BLaER1 (cell line): Measurements from ENCODE around the gene GADD45A.
A peak's percentile ranks its signal among the peaks of the same experiment; 100 is the strongest.

Experiments
- H3K27ac ChIP-seq: shearing (Covaris generic); formaldehyde crosslinking; 2 replicates; pipeline ENCODE4 v1.8.1; 2022
- H3K27me3 ChIP-seq: shearing (Covaris generic); formaldehyde crosslinking; 2 replicates; pipeline ENCODE4 v1.8.1; 2022
- H3K36me3 ChIP-seq: shearing (Covaris generic); formaldehyde crosslinking; 2 replicates; pipeline ENCODE4 v1.8.1; 2022
- H3K4me1 ChIP-seq: shearing (Covaris generic); formaldehyde crosslinking; 2 replicates; pipeline ENCODE4 v1.8.1; 2022
- H3K4me2 ChIP-seq: shearing (Covaris generic); formaldehyde crosslinking; 2 replicates; pipeline ENCODE4 v1.8.1; 2022
- H3K4me3 ChIP-seq: shearing (Covaris generic); formaldehyde crosslinking; 2 replicates; pipeline ENCODE4 v1.8.1; 2022
- H3K9ac ChIP-seq: shearing (Covaris generic); formaldehyde crosslinking; 2 replicates; pipeline ENCODE4 v1.8.1; 2022
- H3K9me3 ChIP-seq: shearing (Covaris generic); formaldehyde crosslinking; 2 replicates; pipeline ENCODE4 v1.8.1; 2022
- H4K20me1 ChIP-seq: shearing (Covaris generic); formaldehyde crosslinking; 2 replicates; pipeline ENCODE4 v1.8.1; 2022
- Cebpa-rat ChIP-seq: shearing (Covaris generic); IDR thresholded peaks from 2 replicates; pipeline ENCODE4 v1.8.1; 2022

GADD45A gene

DNA sequence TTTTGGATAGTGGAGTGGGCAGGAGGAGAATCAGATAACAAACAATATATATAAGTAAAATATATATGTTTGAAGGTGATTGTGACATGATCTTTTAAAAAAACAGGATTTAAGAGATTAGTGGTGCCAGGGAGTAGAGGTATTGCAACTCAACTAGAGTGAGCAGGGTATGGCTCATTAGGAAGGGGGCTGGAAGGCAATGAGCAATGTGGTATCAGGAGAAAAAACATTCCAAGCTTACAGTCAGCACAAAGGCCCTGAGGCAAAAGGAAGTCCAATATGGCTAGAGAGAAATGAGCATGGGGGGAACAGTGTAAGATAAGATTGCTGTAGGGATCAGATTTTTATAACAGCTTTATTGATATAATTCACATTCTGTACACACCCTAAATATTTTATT is 5.3 kb upstream of the GADD45A start:
- no peak overlapping the region for H3K27ac ChIP-seq
- no peak overlapping the region for H3K4me2 ChIP-seq
- H3K27me3 ChIP-seq = no peaks in the 10 kb centered on the region
- no peaks in the 10 kb centered on the region for H4K20me1 ChIP-seq
- H3K9ac ChIP-seq = no peak overlapping the region
- H3K9me3 ChIP-seq = no peaks in the 10 kb centered on the region
- no peak for TF ChIP-seq Cebpa-rat
- H3K4me1 ChIP-seq = peaks cover 23% of the 10 kb centered on the region
- no peak overlapping the region for H3K4me3 ChIP-seq
- no peaks in the 10 kb centered on the region for H3K36me3 ChIP-seq

DNA sequence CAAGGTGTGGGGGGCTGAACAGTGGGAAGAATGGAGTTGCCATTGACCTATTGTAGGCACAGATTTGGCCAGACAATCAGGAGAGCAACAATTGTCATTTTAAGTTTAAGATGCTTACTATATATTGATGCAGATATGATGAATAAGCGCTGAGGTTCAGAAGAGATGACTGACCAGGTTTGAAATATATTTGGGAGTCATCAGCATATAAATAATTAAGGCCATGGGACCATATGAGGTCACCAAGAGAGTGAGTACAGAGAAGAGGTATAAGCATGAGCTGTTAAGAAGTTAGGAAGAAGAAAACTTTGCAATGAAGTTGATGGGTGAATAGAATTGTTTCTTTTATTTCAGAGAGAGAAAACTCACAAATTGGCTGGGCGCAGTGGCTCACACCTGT is 4.5 kb upstream of the GADD45A start:
- H3K4me3 ChIP-seq = no peak overlapping the region
- no peak overlapping the region for H3K9ac ChIP-seq
- H3K27me3 ChIP-seq = no peaks in the 10 kb centered on the region
- no peaks in the 10 kb centered on the region for H3K36me3 ChIP-seq
- H3K4me2 ChIP-seq = no peak overlapping the region
- H4K20me1 ChIP-seq = peaks cover 2% of the 10 kb centered on the region
- no peaks in the 10 kb centered on the region for H3K9me3 ChIP-seq
- TF ChIP-seq Cebpa-rat = no peak
- H3K27ac ChIP-seq = no peak overlapping the region
- peaks cover 15% of the 10 kb centered on the region for H3K4me1 ChIP-seq

DNA sequence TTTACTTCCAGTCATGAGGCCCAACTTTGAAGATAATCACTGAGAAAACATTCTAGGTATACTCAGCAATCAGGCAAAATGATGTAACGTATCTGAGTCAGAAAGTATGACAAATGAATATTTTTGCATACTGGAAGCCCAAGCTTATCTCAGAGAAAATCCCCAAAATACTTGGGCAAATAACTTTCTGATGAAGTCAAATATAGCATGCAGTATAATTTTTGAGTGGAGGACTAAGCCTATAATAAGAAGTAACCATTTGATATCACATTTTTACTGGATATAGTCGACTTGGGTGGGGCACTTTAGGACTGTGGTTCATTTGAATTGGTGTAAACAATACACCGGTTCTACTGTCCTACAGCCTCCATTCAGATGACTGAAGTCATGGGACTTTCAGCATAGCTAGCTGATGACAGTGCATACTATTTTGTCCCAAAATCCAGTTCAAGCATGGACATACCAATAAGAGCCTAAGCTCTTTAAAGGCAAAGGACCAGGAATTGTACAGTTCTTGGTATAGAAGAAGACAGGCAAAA is 2.3 kb upstream of the GADD45A start:
- Histone ChIP-seq H3K4me3 (no peak overlapping the region), H3K4me2 (no peak overlapping the region)

DNA sequence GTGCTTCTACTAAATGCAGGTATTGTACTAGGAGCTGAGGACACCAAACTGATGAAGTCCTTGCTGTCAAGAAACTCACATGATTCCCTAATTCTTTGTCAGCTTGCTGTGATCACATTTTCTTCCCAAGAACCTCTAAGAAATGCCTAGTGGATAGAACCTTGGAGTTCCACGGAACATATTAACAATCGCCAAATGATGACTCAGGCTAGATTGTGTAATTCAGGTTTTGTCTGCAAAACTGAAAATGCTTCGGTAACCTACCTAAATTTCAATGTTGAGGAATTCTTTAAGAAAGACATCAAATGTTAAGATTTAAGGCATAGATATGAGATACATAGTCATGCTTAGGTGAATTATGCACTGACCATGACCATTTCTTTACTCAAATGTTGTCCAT is 1.7 kb upstream of the GADD45A start:
- Histone ChIP-seq H3K4me1 (peaks cover 26% of the 10 kb centered on the region), H3K9ac (no peak overlapping the region), H3K4me3 (no peak overlapping the region), H4K20me1 (peaks cover 30% of the 10 kb centered on the region), H3K36me3 (peaks cover 12% of the 10 kb centered on the region), H3K27ac (no peak overlapping the region), H3K9me3 (no peaks in the 10 kb centered on the region), H3K4me2 (no peak overlapping the region), H3K27me3 (no peaks in the 10 kb centered on the region)
- TF ChIP-seq Cebpa-rat = no peak

More for the DNA sequence above, 2.3 kb upstream of the GADD45A start:
- TF ChIP-seq Cebpa-rat = no peak
- Histone ChIP-seq H3K27me3 (no peaks in the 10 kb centered on the region), H3K27ac (no peak overlapping the region), H3K4me1 (peaks cover 20% of the 10 kb centered on the region), H3K9me3 (no peaks in the 10 kb centered on the region), H4K20me1 (peaks cover 24% of the 10 kb centered on the region), H3K36me3 (peaks cover 8% of the 10 kb centered on the region), H3K9ac (no peak overlapping the region)

DNA sequence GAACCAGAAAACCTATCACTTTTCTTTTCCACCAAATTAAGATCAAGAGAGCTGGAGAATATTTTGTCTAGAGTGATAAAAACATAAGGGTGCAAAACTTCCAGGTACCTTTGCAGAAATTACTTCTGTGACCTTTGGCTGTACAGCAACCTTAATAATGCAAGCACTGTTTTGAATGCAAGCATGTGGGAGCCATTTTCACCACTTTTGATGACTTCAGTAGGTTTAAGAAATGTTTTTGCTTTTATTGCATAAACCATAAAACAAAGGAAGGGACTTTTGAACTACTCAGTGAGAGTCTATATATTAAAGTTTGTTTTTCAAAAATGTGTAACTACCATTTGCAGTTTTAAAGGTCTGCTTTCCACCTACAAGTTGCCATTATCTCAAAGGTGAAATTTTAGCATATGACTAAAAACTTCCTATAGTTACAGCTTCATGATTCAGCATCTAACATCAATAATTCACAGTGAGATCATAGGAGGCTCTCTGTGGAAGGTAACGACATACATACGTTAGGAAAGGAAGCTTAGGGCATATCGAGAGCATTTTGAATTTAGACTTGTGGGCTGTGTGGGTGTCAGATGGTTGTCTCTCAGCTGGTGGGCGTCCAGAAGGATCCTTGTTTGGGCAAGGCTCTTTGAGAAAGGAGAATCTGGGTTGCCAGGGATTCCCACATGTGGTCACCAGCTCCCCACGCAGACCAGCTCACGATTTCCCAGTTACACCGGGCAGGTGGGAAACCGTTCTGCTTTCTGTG is 1.1 kb upstream of the GADD45A start:
- Histone ChIP-seq H4K20me1 (peaks cover 37% of the 10 kb centered on the region), H3K27me3 (no peaks in the 10 kb centered on the region), H3K9me3 (no peaks in the 10 kb centered on the region), H3K27ac (no peak overlapping the region), H3K4me1 (peaks cover 29% of the 10 kb centered on the region), H3K4me2 (peak overlapping the region; percentile 70), H3K36me3 (peaks cover 19% of the 10 kb centered on the region), H3K9ac (no peak overlapping the region), H3K4me3 (peak overlapping the region; percentile 99)
- TF ChIP-seq Cebpa-rat = no peak

DNA sequence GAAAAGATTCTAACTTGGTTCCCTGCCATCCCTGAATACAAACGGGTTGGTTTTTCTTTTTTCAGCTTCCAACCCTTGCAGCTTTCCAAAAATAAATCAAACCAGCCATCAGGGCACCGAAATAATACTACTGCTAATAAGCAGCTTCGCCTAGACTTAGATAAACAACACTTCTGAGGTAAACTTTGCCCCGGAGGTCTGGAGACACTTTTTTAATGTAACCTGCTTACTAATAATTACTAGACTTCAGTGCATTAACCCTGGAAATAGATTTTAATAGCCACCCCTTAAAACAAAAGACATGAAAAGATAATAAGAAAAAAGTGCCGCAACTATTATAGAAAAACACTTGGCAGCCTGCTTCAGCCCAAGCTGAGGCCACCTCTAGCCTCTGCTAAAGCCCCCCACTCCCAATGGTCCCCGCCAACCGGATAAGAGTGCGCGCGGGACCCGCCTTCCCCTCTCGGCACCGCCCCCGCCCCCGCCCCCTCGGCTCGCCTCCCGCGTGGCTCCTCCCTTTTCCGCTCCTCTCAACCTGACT is 405 bp upstream of the GADD45A start:
- Histone ChIP-seq H3K9me3 (no peaks in the 10 kb centered on the region), H3K27ac (no peak overlapping the region), H3K4me2 (peak overlapping the region; percentile 70), H3K36me3 (peaks cover 25% of the 10 kb centered on the region), H3K4me3 (peak overlapping the region; percentile 99), H4K20me1 (peaks cover 43% of the 10 kb centered on the region), H3K9ac (no peak overlapping the region), H3K4me1 (peaks cover 29% of the 10 kb centered on the region), H3K27me3 (no peaks in the 10 kb centered on the region)
- TF ChIP-seq Cebpa-rat = no peak

DNA sequence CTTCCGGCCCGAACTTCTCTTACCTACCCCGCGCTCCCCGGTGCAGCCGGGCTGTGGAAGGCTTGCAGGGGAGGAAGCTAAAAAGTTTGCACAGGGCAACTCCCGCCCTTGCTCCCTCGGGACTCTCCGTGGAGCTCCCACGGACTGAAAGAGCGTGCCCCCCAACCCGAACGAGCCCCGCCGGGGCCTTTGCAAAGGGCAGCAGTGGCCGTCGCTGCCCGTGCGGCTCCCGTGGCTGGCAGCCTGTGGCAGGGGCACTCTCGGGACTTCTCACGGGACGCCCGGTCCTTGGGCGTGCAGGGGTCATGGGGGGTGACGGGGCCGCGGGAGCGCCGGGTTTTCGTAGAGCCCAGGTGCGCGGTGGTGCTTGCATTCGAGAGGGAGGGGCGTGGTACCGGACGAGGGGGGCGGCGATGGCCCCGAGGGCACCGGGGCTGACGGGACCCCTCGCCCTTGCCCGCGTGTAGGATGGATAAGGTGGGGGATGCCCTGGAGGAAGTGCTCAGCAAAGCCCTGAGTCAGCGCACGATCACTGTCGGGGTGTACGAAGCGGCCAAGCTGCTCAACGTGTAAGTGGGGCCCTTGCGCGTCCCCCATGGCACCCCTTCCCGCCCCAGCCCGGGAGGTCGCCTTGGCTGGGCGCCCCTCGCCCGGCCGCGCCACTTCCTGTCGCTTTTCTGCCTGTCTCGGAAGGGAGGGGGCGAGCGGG is 711 bp downstream of the GADD45A start:
- H4K20me1 ChIP-seq = peaks cover 47% of the 10 kb centered on the region
- H3K9ac ChIP-seq = peak overlapping the region; percentile 95
- peaks cover 29% of the 10 kb centered on the region for H3K4me1 ChIP-seq
- TF ChIP-seq Cebpa-rat = no peak
- peak overlapping the region; percentile 91 for H3K4me2 ChIP-seq
- peaks cover 30% of the 10 kb centered on the region for H3K36me3 ChIP-seq
- H3K27ac ChIP-seq = peak overlapping the region; percentile 92
- no peaks in the 10 kb centered on the region for H3K9me3 ChIP-seq
- no peaks in the 10 kb centered on the region for H3K27me3 ChIP-seq
- H3K4me3 ChIP-seq = peak overlapping the region; percentile 99

DNA sequence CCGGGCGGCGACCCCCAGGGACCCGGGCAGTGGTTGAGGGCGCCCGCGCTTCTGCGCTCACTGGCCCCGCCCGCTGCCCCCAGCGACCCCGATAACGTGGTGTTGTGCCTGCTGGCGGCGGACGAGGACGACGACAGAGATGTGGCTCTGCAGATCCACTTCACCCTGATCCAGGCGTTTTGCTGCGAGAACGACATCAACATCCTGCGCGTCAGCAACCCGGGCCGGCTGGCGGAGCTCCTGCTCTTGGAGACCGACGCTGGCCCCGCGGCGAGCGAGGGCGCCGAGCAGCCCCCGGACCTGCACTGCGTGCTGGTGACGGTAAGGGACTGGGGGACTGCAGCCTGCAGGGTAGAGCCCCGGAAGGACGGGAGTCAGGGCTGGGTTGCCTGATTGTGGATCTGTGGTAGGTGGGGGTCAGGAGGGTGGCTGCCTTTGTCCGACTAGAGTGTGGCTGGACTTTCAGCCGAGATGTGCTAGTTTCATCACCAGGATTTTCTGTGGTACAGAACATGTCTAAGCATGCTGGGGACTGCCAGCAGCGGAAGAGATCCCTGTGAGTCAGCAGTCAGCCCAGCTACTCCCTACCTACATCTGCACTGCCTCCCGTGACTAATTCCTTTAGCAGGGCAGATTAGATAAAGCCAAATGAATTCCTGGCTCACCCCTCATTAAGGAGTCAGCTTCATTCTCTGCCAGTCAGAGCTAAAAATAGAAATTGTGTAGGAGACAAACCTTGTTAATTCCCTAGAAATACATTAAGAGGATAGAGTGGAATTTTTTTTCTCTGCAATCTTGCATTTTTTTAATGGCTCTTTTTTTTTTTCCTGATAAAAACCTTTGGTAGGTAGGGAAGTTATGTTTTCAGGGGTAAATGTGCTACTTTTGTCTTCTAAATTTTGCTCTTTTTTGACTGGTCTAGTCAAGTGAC is 1.5 kb downstream of the GADD45A start:
- no peaks in the 10 kb centered on the region for H3K27me3 ChIP-seq
- peak overlapping the region; percentile 92 for H3K27ac ChIP-seq
- peak overlapping the region; percentile 99 for H3K4me3 ChIP-seq
- H3K4me2 ChIP-seq = peak overlapping the region; percentile 91
- peak overlapping the region; percentile 95 for H3K9ac ChIP-seq
- no peaks in the 10 kb centered on the region for H3K9me3 ChIP-seq
- peaks cover 47% of the 10 kb centered on the region for H4K20me1 ChIP-seq
- H3K4me1 ChIP-seq = peaks cover 29% of the 10 kb centered on the region
- peaks cover 30% of the 10 kb centered on the region for H3K36me3 ChIP-seq
- no peak for TF ChIP-seq Cebpa-rat

DNA sequence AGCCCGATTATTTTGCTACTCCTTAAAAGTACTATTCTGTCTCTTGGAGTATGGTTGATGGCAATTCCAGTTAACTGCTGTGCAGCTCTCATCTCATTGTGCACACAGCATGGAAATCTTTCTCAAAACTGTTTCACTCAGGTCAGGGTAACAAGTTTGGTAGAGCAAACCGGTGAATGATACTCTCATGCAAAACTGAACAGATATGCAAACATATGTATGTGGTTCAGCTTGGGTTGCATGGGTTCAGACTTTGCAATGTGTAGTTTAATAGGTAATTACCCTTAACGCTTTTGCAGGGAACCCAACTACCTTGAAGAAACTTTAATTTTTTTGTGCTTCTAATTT is 2.2 kb downstream of the GADD45A start:
- Histone ChIP-seq H3K4me3 (peak overlapping the region; percentile 99), H3K4me2 (peak overlapping the region; percentile 91), H3K4me1 (peaks cover 29% of the 10 kb centered on the region), H3K27ac (peak overlapping the region; percentile 92), H3K9me3 (no peaks in the 10 kb centered on the region), H4K20me1 (peaks cover 47% of the 10 kb centered on the region), H3K27me3 (no peaks in the 10 kb centered on the region), H3K9ac (peak overlapping the region; percentile 95), H3K36me3 (peaks cover 30% of the 10 kb centered on the region)
- no peak for TF ChIP-seq Cebpa-rat
